Stimulated activated naive CD4-positive, alpha-beta T cell treated with Interleukin-2 at 50 U/mL for 16 hours (primary cell): Measurements from ENCODE around the gene SETD5.

Source experiments
- DNase-seq: peaks from one replicate; lab custom pipeline; 2025; lab: John Stamatoyannopoulos, UW

SETD5 gene

DNA sequence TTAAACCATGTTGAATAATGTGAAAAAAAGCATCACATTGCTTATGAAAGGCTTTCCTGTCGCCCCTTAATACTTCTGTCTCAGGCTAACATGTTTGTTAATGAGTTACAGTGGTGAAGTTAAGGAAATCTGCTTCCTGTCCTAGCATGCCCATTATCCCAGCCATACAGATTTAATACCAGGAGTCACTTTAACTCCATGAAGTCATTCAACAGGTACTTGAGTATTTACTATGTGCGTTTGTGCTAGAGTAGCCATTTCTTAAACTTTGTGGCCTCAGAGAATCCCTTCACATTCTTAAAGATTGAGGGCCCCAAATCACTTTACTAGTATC lies 10.1 kb upstream of the SETD5 start:
- no peak for DNase-seq

DNA sequence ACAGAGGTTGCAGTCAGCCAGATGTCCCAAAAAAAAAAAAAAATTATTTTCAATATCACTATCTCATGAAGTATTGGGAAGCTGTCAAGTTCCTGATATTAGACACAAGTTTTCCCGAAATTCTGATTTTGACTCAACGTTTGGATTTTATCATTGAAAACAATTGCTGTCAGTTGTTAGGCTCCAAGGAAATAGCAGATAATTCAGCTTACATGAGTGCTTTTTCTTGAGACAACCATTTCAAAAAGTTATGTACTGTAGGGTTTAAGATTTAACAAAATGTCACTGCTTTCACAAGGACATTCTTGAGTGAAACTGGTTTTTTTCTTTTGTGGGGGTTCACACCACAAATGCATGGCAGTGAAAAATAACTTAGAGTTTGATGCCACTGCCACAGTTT lies 9.3 kb upstream of the SETD5 start:
- no peak for DNase-seq

DNA sequence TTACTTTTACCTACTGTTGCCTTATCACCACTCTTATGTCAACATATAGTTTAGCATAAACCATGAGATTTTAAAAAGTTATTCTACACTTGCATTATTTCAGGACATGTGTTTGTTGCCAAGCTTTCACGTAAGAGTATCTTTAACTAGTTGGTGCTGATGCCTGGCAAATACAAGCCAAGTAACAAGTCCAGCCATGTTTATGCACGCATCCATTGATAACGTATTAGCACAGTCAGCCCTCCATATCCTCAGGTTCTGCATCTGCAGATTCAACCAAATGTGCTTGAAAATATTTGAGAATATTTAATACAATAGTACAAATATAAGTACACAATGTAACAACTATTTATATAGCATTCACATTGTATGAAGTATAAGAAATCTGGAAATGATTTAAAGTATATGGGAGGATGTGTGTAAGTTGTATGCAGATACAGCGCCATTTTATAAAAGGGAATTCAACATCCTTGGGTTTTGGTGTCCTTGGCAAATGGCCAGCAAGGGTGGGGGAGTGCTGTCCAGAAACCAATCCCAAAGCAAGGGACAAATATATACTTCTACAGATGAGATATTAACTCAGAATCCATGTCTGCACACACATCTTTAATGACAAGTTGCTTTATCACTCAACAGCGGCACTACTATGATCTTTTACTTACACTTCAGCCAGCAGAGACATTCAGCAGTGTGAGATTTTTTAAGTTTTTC lies 8.7 kb upstream of the SETD5 start:
- DNase-seq = no peak

DNA sequence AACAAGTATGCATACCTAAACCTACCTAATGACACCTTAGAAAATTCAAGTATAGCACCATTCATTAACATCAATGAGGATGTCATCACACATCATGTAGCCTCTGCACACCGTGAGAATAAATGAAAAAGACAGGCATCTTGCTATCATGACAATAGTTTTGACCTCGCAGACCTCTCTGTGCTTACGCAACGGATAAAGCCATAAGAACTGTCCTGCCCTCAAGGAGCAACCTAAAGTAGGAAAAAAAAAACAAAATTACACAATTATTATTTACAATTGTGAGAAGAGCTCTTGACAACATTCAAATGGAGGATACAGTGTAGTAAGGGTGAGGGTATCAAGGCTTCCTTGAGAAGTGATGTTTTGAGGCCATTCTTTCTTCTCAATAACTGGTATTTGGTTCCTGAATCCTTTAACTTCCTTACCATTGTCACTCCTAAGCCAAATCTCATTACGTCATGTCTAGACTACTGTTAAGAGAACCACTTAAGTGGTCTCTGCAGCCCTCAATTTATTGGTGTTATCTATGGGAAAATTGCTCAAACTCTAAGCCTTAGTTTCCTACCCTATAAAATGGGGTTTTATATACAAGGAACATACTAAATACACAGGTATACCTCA lies 7.0 kb upstream of the SETD5 start:
- DNase-seq = no peak

DNA sequence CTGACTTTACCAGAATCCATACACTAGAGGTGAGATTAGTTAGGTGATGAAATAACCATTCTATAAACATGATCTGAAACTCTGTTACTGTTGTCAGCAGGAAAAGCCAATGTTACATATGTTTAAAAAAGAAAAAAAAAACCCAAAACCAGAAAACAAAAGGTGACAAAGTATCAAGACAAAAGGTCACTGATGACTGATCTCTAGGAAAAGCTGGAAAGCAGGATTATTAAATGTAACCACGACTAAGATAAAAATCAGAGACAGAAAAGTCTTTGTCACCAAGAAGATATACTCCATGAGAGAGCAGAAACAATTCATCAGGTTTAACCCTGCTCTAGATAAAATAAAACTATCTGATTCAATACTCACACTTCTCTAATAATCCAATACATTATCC lies 5.4 kb upstream of the SETD5 start:
- DNase-seq = no peak

DNA sequence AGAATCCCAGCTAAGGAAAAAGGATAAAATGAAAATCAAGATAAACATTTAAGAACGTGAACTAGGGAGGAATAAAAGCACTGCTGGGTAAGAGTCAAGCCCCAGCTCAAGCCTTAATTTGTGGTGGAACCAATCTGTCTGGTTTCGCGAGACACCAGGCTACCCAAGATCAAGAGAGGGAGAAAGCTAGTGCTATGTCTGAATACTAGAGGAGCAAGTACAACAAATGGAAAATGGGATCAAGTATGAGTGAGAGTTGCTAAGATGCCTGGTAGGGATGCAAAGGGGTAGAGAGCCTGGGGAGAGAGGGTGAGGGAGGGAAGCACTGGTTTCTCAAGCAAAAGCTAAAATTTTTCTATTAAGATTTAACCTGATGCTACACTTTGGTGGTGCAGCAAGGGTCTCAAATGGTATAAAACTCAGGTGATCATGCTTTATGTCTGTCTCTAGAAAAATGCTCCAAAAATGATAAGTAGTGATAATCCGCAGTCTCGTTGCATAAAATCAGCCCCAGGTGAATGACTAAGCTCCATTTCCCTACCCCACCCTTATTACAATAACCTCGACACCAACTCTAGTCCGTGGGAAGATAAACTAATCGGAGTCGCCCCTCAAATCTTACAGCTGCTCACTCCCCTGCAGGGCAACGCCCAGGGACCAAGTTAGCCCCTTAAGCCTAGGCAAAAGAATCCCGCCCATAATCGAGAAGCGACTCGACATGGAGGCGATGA lies 1.7 kb upstream of the SETD5 start:
- no peak for DNase-seq

DNA sequence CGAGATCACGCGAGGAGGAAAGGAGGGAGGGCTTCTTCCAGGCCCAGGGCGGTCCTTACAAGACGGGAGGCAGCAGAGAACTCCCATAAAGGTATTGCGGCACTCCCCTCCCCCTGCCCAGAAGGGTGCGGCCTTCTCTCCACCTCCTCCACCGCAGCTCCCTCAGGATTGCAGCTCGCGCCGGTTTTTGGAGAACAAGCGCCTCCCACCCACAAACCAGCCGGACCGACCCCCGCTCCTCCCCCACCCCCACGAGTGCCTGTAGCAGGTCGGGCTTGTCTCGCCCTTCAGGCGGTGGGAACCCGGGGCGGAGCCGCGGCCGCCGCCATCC lies 1.1 kb upstream of the SETD5 start:
- peak; percentile 87 for DNase-seq

DNA sequence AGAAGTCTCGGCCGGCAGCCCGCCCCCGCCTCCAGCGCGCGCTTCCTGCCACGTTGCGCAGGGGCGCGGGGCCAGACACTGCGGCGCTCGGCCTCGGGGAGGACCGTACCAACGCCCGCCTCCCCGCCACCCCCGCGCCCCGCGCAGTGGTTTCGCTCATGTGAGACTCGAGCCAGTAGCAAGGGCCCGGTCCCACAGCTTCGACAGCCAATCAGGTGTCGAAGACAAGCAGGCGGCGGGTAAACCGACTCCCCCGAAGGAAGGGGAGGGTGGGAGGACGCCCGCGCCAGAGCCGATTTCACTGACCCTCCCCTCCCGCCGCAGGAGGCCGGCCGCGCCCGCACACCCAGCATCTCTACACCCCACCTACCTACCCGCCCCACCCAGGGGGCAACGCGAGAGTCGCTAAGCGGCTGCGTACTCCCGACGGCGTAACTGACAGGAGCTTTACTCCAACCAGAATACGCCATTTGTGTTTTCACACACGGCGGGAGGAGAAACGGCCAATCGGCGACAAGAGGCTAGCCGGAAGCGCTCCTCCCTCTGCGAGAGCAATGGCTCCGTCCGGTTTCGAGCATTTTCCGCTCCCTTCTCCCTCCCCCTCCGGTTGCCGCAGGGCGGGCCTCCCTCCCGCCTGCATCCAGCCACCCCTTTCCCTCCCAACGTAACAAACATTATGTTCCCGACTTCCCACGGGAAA lies 633 bp upstream of the SETD5 start:
- peak; percentile 99 for DNase-seq

DNA sequence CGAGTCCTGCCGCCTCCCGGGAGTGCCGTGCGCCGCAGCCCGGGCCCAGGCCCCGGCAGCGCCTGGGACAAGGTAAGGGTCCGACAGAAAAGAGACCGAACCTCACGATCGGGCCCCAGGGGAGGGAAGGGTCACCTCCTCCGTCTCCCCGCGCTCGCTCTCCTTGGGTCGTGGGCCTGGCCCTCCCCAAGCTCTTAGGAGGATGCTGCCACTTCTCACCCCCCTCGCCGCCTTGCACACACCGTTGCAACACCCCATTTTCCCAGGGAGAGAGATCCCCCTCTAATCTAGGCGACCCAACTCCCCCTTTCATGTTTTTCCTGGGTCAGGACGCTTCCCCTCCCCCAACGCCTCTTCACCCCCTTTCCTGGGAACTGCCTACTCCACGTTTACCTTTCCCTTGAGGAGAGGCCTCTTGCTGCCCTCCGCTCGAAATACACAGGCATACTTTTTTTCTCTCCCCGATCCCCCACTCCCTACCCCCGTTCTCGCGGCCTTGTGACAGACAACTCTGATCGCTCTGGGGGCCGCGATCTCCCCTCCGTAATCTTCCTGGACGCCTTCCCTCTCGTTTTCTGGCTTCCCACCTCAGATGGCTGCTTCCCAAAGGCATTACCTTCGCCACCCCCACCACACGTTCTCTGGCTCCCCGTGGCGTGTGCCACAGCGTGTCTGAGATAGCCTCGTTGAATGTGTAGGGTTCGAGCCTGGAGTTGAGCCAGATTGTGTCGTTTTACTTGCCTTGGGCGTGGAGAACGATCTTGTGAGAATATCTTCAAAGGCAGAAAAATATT lies 688 bp downstream of the SETD5 start:
- peak; percentile 49 for DNase-seq

DNA sequence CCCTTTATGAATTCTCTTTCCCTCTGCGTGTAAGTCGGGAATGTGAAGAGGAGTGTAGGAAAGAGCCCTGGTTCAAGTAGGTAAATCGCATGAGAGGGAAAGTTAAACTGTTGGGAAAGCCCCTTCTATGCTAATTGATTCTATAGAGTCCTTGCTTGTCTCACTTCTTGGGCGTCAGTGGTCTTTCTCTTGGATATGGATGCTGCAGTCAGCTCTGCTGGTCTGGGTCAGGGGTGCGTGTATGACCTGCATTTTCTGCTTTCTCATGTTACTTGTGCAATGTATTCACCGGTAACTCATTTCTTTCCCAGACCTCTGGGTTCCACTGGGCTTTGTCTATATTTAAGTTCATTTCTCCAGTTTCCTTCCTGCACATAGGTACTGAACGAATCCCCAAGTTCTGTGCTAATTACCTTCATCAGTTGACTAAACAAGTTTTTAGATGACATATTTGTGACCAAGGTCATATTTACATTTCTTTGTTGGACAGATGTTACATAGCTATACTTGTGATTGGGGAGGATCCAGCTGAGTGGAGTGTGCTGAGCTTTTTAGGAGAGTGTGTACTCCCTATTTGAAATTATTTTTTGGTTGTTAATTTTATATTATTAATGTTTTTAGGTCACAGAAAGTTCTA lies 1.4 kb downstream of the SETD5 start:
- peak; percentile 8 for DNase-seq

DNA sequence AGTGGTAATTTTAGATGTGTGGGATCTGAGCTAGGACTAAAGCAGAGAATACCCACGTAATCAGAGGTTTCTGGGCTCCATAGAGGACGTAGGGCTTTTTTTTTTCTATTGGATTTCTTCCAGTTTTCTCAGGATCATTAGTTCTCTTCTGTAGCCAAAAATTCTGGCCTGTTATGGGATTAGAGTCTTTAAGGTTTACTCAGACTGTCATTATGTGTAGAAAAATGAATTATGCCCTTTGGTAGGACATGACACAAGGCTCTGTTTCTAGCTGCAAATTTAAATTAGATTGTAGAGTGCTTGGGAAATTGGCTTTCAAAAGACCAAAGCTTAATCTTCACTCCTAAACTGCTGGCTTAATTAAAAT lies 1.9 kb downstream of the SETD5 start:
- no peak for DNase-seq

DNA sequence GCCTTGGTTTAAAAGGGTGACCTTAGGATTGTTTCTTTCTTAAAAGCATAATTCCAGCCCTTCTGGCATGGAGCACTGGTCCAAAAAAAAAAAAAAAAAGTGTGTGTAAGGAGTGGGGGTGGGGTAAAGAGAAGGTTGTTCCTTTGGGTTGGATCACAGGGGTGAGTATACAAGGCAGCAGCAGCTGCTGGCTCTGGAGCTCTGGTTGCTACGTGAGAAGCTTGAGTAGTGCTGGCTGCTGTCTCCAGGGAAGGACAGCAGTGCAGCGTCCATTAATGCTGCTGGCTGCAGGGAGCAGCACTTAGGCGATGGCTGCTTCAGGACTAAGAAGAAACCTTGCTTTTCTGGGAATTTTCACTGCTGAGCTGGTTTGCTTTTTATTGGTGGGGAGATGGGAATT lies 2.3 kb downstream of the SETD5 start:
- no peak for DNase-seq

DNA sequence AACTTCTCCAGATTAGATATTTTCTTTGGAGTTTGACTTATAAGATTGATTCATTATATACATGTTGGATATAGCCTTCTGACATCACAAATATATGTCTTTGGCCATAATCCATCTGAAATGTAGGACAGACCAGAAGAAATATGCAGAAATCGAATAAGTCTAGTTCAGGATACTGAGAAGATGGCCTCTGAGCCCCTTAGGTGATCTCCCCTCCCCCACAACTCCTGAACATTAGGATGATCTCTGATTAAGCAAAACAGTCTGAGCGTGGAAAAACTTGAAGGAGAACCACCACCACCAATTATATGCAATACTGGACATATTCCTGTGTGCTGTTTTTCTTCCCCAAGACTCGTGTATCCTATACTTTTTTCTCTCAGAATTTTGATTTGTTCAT lies 3.2 kb downstream of the SETD5 start:
- no peak for DNase-seq

DNA sequence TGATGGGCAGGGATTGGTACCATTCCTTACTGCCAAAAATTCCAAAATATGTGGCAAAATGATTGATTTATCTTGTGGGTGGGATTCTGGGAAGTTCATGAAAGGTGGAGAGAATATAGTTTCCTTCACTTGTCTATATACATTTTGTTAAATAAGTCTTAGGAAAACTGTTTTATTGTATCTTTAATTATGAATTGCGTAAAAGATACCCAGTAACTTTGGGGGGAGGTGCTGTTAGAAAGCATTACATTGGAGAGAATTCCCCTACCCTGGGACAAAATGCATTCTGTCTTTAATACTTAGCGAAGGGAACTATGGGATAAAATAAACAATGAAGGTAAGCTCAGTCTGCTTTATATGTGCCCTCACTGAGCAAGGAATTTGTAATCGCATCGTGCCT lies 4.6 kb downstream of the SETD5 start:
- no peak for DNase-seq

DNA sequence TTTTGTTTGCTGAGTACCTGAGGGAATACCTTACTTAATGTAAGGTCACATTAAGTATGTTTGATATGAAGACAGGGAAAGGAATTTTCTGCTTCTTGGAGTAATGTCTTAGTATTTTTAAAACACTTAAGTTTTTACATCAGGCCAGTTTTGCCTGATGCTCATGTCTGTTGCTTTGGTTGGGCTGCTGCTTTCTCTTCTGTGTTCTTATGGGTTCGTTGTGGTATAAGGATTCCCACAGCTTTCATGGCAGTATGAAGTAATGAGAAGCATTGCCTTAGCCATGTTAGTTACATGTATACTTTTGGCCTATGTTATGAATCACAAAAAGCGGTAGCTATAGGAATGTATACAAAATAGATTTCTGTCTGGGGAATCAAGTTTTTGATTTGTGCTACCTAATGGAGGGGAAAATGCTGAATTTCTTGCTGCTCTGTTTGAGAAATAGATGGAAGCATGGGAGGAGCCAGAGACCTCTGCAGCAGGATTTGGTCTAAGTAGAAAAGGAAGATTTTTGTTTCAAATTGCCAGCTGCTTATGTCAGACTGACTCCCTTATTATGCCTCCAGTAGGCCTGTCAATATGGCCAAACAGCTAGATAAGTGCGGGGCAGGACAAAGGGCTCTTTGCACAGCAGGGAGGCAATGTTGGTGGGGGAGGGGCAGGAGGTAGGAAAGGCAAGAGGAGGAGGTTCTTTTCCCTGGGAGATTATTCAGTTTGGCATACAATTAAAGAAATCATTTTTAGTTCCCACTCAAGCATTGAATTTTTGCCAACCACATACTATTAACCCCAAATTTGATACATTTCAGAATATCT lies 5.2 kb downstream of the SETD5 start:
- no peak for DNase-seq

DNA sequence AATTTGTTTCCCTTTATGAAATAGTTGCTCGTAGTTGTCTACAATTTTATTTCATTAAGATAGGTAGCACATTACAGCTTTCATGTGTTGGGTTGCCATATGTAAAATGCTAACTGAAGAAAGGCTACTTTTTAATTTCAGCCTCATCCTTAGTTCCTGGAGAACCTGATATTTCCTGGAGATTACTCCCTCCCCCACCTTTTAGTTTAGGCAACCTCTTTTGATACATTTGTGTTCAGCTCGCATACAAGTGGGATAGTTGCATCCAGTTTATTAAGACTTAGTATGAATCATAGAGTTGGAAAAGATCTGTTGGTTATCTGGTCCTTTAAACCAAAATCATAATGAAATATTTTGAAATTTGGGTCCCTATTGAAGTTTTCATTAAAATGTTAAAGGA lies 6.0 kb downstream of the SETD5 start:
- no peak for DNase-seq

DNA sequence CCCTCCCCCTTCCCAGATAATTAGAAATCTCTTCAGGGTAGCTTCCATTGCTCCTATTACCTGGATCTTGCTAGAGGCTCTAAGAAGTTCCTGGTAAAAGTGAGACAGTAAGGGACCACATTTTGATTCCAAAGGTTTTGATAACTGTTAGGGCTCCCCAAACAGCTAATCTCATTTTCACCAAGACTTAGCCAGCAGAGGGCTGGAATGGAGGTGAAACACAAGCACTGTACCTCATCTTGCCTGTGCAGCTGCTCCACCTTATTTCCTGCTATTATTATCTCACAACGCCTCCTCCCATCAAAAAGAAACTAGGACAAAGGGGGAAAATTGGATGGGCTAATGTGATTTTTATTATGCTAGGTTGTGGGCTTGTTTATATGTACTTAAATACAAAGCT lies 7.3 kb downstream of the SETD5 start:
- DNase-seq = no peak

DNA sequence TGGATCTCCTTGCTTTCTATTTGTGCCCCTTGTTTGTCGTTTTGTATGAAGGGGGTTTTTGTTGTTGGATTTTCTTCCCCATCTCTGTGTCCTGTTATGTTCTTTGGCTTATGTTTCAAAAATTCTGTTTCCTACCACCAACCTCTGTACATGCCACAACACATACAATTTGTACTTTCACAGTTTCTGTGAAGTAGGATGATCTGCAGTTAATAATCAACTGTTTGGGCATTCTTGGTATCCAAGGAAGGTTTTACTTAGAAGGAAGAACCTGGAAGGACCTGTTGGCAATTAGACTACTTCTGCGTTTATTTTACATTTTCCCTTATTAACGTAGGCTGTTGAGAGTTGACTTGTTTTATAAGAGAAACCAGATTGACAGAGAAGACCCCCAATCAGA lies 8.3 kb downstream of the SETD5 start:
- no peak for DNase-seq

DNA sequence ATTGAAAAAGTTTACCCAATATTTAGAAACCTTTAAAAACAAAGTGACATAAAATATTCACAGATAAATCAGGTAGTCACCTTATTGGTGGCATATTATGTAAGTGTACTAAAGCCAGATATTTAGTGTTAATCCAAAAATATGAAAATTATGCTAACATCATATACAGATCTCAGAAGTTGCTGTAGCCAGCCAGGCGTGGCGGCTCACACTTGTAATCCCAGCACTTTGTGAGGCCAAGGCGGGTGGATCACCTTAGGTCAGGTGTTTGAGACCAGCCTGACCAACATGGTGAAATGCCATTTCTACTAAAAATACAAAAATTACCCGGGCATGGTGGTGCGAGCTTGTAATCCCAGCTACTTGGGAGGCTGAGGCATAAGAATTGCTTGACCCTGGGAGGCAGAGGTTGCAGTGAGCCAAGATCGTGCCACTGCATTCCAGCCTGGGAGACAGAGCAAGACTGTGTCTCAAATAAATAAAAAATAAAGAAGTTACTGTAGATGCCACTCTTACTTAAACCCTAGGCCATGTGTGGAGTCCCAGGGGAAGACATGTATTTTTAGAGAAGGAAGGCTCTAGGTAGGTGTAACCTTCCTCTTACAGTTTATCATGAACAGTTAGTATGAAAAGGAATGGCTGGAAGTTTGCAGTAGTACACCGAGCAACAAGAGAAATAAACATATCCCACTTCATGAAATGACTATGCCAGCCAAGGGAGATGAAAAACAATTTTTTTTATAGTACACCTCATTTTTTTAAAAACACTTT lies 9.6 kb downstream of the SETD5 start:
- no peak for DNase-seq

DNA sequence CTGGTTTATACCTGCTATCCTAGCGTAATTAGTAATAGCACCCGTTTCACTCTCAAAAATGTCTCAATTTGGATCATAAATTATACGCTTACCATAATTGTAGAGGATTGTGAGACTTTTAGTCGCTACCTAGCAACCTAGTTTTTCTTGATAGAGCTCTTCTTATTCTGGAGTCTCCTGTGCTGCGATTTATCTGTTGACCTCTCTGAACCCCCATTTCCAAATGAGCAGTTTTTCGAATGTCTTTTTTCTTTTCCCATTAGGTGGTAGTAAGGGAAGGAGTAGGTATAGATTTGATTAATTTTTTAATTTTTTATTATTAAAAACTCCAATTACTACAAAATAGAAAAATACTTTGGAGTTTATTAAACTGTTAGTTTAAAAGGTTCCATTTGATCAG lies 10.6 kb downstream of the SETD5 start:
- no peak for DNase-seq
